ENCODE measurements around the gene USP22. TPM values are rescaled to one million over a fixed set of nuclear protein-coding genes. Genes with fewer than 3 reads are reported as not detected.

Gene USP22
- total and polyA plus RNA-seq, 7 donors: 46.4 to 287 (median 150) TPM

DNA sequence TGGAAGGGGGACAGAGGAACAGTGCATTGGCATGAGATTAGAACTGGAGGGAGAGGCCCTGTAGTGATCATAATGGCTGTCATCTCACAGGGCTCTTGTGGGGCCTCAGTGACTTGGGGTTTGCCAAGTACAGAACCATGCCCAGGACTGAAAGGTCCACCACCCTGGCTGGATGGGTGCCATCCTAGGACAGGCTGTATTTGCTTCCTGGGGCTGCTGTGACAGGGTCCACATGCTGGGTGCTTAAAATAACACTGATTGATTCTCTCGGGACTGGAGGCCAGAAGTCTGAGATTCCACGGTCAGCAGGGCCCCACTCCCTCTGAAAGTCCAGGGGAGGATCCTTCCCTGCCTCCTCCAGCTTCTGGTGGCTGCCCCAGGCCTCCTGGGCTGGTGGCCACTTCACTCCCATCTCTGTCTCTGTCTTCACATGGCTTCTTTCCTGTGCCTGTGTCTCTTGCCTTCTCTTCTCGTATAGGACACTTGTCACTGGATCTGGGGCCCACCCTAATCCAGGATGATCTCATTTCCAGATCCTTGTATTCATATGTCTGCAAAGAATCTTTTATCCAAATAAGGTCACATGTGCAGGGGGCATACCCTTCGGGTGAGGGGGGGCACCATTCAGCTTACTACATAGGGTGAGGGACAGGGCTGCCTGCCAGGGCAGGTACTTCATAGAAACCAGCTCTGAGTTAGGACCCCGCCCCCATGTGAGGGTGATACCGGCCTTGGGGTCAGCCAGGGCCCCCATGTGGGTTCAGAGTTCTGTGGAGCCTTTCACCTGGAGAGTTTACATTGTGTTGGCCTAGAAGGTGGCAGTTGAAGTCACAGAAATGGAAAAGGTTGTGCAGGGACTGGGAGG, 52.6 kb downstream of the USP22 start:
- no peaks in the 10 kb centered on the region for H3K27me3 ChIP-seq (ENCODE audit: insufficient read depth in 3 of 3, low read length in 2 of 3)
- H3K4me1 ChIP-seq: no peaks in the 10 kb centered on the region
- no peak overlapping the region for H3K4me3 ChIP-seq
- intact Hi-C loops (cut with DNase I): loop anchor here (10.0 kb wide), 2 partner anchors 185 to 765 kb away; no protein-coding TSS in a partner anchor
- no peak for ATAC-seq
- H3K9me3 ChIP-seq: no peaks in the 10 kb centered on the region
- no peaks in the 10 kb centered on the region for H3K36me3 ChIP-seq (ENCODE audit: insufficient read depth in 1 of 2, low read depth in 1 of 2)
- TF ChIP-seq, protein P1, sequence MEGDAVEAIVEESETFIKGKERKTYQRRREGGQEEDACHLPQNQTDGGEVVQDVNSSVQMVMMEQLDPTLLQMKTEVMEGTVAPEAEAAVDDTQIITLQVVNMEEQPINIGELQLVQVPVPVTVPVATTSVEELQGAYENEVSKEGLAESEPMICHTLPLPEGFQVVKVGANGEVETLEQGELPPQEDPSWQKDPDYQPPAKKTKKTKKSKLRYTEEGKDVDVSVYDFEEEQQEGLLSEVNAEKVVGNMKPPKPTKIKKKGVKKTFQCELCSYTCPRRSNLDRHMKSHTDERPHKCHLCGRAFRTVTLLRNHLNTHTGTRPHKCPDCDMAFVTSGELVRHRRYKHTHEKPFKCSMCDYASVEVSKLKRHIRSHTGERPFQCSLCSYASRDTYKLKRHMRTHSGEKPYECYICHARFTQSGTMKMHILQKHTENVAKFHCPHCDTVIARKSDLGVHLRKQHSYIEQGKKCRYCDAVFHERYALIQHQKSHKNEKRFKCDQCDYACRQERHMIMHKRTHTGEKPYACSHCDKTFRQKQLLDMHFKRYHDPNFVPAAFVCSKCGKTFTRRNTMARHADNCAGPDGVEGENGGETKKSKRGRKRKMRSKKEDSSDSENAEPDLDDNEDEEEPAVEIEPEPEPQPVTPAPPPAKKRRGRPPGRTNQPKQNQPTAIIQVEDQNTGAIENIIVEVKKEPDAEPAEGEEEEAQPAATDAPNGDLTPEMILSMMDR (IDR thresholded peaks at IDR 0.05): no peak
- H3K27ac ChIP-seq: no peak overlapping the region
- WGBS, 3 donors: 50 to 69% (median 60%) methylated on average over 6 of the region's 6 CpGs
- peak in 1 of 2 donors; percentile 36 for DNase-seq

DNA sequence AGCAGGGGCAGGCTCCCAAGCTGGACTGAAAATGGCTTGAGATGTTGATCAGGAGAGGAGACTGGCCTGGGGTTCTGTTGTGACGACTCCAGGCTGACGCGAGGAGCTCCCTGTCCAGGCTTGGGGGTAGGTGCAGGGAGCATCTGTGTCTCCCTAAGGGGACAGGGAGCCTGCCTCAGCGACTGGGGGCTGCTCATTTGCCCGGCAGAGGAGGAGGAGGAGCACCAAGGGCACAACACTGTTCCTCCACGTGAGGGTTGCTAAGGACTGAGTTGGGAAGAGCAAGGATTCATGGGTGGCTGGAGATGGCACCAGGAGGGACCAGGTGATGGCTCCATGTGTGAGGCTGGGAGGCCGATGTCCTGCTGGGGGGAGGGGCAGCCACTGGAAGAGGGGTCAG, 53.3 kb downstream of the USP22 start:
- TF ChIP-seq, protein P1 (IDR thresholded peaks at IDR 0.05): no peak
- H3K27ac ChIP-seq: no peak overlapping the region
- no peaks in the 10 kb centered on the region for H3K36me3 ChIP-seq (ENCODE audit: insufficient read depth in 1 of 2, low read depth in 1 of 2)
- H3K9me3 ChIP-seq: no peaks in the 10 kb centered on the region
- DNase-seq (peak in 1 of 2 donors; percentile 41), ATAC-seq (no peak)
- intact Hi-C loops (cut with DNase I): no loop called here
- WGBS, 3 donors: 71 to 76% (median 74%) methylated on average over 6 to 7 of the region's 7 CpGs
- no peaks in the 10 kb centered on the region for H3K4me1 ChIP-seq
- H3K4me3 ChIP-seq: no peak overlapping the region
- H3K27me3 ChIP-seq (ENCODE audit: insufficient read depth in 3 of 3, low read length in 2 of 3): no peaks in the 10 kb centered on the region

DNA sequence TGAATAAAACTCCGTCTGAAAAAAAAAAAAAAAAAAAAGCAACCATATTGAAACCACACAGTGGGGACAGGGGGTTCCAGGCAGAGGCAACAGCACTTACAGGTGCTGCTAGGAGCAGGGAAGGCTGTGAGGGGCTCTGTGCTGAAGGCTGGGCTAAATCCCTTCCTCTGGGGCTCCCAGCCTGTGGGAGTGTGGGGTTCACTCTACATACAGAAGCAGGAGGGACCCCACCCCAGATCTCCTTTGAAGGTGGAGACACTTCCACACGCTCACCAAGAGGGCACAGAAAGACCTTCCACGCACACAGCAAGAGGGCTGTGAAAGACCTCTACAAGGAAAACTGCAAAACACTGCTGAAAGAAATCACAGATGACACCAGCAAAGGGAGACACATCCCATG, 53.9 kb downstream of the USP22 start:
- H3K4me3 ChIP-seq: no peak overlapping the region
- ATAC-seq: no peak
- no peak overlapping the region for H3K27ac ChIP-seq
- no peaks in the 10 kb centered on the region for H3K4me1 ChIP-seq
- H3K9me3 ChIP-seq: no peaks in the 10 kb centered on the region
- TF ChIP-seq, protein P1 (IDR thresholded peaks at IDR 0.05): no peak
- intact Hi-C loops (cut with DNase I): no loop called here
- no peaks in the 10 kb centered on the region for H3K27me3 ChIP-seq (ENCODE audit: insufficient read depth in 3 of 3, low read length in 2 of 3)
- no peaks in the 10 kb centered on the region for H3K36me3 ChIP-seq (ENCODE audit: insufficient read depth in 1 of 2, low read depth in 1 of 2)
- DNase-seq: no peak
- 87 to 93% (median 92%) methylated on average over 3 of the region's 3 CpGs for WGBS, 3 donors

DNA sequence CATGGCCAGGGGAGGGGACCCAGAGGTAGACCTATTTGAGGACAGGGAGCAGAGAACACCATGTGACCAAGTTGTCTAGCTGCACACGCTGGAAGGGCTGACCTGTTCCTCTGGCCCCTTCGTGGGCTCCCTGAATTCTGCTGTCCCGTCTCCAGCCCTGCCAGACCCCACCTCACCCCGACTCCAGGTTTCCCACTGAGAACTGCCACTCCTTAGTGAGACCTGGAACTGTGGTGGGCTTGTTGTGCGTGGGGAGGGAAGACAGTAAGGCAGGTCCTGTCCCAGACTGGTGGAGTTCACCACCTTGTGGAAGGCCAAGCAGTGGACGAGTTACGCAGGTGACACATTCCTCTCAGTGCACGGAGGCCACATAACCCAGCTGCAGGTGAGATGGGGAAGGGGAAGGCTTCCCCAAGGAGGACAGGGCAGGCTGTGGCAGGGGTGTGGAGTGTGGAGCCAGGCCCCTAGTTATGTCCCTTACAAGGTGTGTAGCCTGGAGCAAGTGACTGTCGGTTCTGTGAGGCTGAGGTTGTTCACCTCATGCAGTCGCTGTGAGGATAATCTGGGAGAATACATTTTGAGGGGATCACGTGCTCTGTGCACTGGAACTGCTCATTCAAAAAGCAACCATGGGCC, 54.7 kb downstream of the USP22 start:
- Histone ChIP-seq H3K27ac (no peak overlapping the region), H3K27me3 (ENCODE audit: insufficient read depth in 3 of 3, low read length in 2 of 3) (no peaks in the 10 kb centered on the region), H3K9me3 (no peaks in the 10 kb centered on the region), H3K36me3 (ENCODE audit: insufficient read depth in 1 of 2, low read depth in 1 of 2) (no peaks in the 10 kb centered on the region), H3K4me1 (no peaks in the 10 kb centered on the region), H3K4me3 (no peak overlapping the region)
- TF ChIP-seq, protein P1 (IDR thresholded peaks at IDR 0.05): no peak
- DNase-seq (peak in 1 of 2 donors; percentile 41), ATAC-seq (no peak)
- WGBS, 3 donors: 87 to 91% (median 88%) methylated on average over 11 of the region's 11 CpGs
- intact Hi-C loops (cut with DNase I): no loop called here

Measured in psoas muscle (tissue), 8 donors.